HG02973 (cell line): ENCODE results near the gene GALNT18.

ENCODE experiments used
- ATAC-seq: cut with Tn5 transposase; IDR thresholded peaks from one replicate; pipeline ENCODE4 v1.9.1; 2021; ENCODE audit warnings: moderate library complexity; ENCODE audit not compliant: unreplicated experiment

The GALNT18 gene

GRCh38 chr11:11251394-11251970 lies 370.3 kb downstream of the GALNT18 start:
- no peak for ATAC-seq

GRCh38 chr11:11250470-11250869 lies 371.3 kb downstream of the GALNT18 start:
- no peak for ATAC-seq

- ATAC-seq, result no peak
These were observed 374.2 kb downstream of the GALNT18 start for GRCh38 chr11:11247576-11247975.

GRCh38 chr11:11247086-11247485 lies 374.7 kb downstream of the GALNT18 start:
- no peak for ATAC-seq

- ATAC-seq, result no peak
These were observed 375.6 kb downstream of the GALNT18 start for GRCh38 chr11:11246166-11246565.

GRCh38 chr11:11245453-11245852 lies 376.4 kb downstream of the GALNT18 start:
- ATAC-seq, result no peak

GRCh38 chr11:11244470-11245080 lies 377.2 kb downstream of the GALNT18 start:
- ATAC-seq, result no peak

- ATAC-seq, result no peak
These were observed 378.0 kb downstream of the GALNT18 start for GRCh38 chr11:11243590-11244469.

GRCh38 chr11:11243209-11243589 lies 378.6 kb downstream of the GALNT18 start:
- no peak for ATAC-seq

GRCh38 chr11:11241284-11241683 lies 380.5 kb downstream of the GALNT18 start:
- no peak for ATAC-seq

- ATAC-seq, result no peak
These were observed 381.8 kb downstream of the GALNT18 start for GRCh38 chr11:11239959-11240358.

GRCh38 chr11:11237070-11237832 lies 384.6 kb downstream of the GALNT18 start:
- no peak for ATAC-seq

- no peak for ATAC-seq
These were observed 385.2 kb downstream of the GALNT18 start for GRCh38 chr11:11236498-11237059.

GRCh38 chr11:11231763-11232162 lies 390.0 kb downstream of the GALNT18 start:
- ATAC-seq, result no peak

- no peak for ATAC-seq
These were observed 390.8 kb downstream of the GALNT18 start for GRCh38 chr11:11230802-11231562.

- no peak for ATAC-seq
These were observed 391.7 kb downstream of the GALNT18 start for GRCh38 chr11:11230087-11230486.

GRCh38 chr11:11229647-11230046 lies 392.2 kb downstream of the GALNT18 start:
- ATAC-seq, result no peak

- ATAC-seq, result no peak
These were observed 394.3 kb downstream of the GALNT18 start for GRCh38 chr11:11227296-11228085.
